Calu3 (cell line): ENCODE results near the gene GCNA. TPM values are rescaled to one million over a fixed set of nuclear protein-coding genes. Genes with fewer than 3 reads are reported as not detected.
A peak's percentile ranks its signal among the peaks of the same experiment; 100 is the strongest.
"Not testable (repeated sequence)": the region's sequence is repeated elsewhere in the genome, so short reads cannot be mapped to it uniquely, and the experiment has no call there.

Source experiments
- BruUV-seq: library from RNA; stranded (reverse); fragments of 400-500 nt; replicated peaks from 2 replicates; lab custom pipeline; 2021; lab: Mats Ljungman, UMichigan
- CTCF ChIA-PET: fragments of 300-600 bp; sonication (Branson Sonifier 250); formaldehyde crosslinking; loops from one replicate; lab custom pipeline; 2022; ENCODE audit warnings: antibody characterized with exemption; lab: Charles Lee
- DNase-seq: peaks from one replicate; pipeline ENCODE4 v3.0.0; 2022
- H3K27ac Mint-ChIP-seq: one replicate; pipeline ENCODE4 v1.8.0; 2022; ENCODE audit warnings: mixed read lengths; ENCODE audit not compliant: unreplicated experiment
- H3K27me3 Mint-ChIP-seq: one replicate; pipeline ENCODE4 v1.8.0; 2022; ENCODE audit warnings: mixed read lengths; ENCODE audit not compliant: unreplicated experiment
- H3K36me3 Mint-ChIP-seq: one replicate; pipeline ENCODE4 v1.8.0; 2022; ENCODE audit warnings: mild to moderate bottlenecking, moderate library complexity, mixed read lengths; ENCODE audit not compliant: insufficient read depth, unreplicated experiment
- H3K4me1 Mint-ChIP-seq: one replicate; pipeline ENCODE4 v1.8.0; 2022; ENCODE audit warnings: mild to moderate bottlenecking, low read depth, mixed read lengths; ENCODE audit not compliant: unreplicated experiment
- H3K4me3 Mint-ChIP-seq: one replicate; pipeline ENCODE4 v1.8.0; 2022; ENCODE audit warnings: mild to moderate bottlenecking, low read depth, moderate library complexity, mixed read lengths; ENCODE audit not compliant: unreplicated experiment
- H3K9me3 Mint-ChIP-seq: one replicate; pipeline ENCODE4 v1.8.0; 2022; ENCODE audit warnings: low read depth, mixed read lengths; ENCODE audit not compliant: unreplicated experiment
- CTCF ChIP-seq: fragments of 200-600 bp; IDR thresholded peaks from one replicate; pipeline ENCODE4 v1.8.0; 2022; ENCODE audit warnings: antibody characterized with exemption; ENCODE audit not compliant: unreplicated experiment
- intact Hi-C: fragments of 100-400 bp; cut with micrococcal nuclease; formaldehyde crosslinking; loops from one replicate; pipeline ENCODE4 v1.10.0; 2022; ENCODE audit not compliant: unreplicated experiment
- total RNA-seq: library from RNA; stranded (reverse); gene quantifications from 2 replicates; pipeline ENCODE4 v1.2.3, GENCODE V29; 2022

Gene GCNA
- total RNA-seq, 1 experiment from 2014 or later, result 8.1 TPM

GRCh38 chrX:71661919-71662318 is 83.7 kb downstream of the GCNA start:
- Mint-ChIP-seq H3K36me3 (peaks cover under 1% of the 10 kb centered on the region), H3K4me1 (no peaks in the 10 kb centered on the region), H3K4me3 (no peak overlapping the region), H3K27ac (peak overlapping the region; percentile 9), H3K27me3 (peaks cover 3% of the 10 kb centered on the region), H3K9me3 (no peaks in the 10 kb centered on the region)
- intact Hi-C loops, result no loop called here
- DNase-seq, result no peak
- CTCF ChIA-PET, result no interaction called here
- no peak for TF ChIP-seq CTCF
- BruUV-seq, result no TSS peak

- intact Hi-C loops, CTCF ChIA-PET, H3K4me1 Mint-ChIP-seq, BruUV-seq, DNase-seq, H3K27me3 Mint-ChIP-seq, H3K36me3 Mint-ChIP-seq, H3K9me3 Mint-ChIP-seq, H3K4me3 Mint-ChIP-seq: not testable (repeated sequence)
- peak overlapping the region; percentile 9 for H3K27ac Mint-ChIP-seq
Observed at GRCh38 chrX:71662654-71663053, 84.4 kb downstream of the GCNA start.

Other genes with a start within 250 kb of the GCNA start
- gene TAF1, start 212.1 kb upstream of the GCNA start, total RNA-seq, result 50.3 and 54.9 TPM in 2 replicates
- 162 and 191 TPM in 2 replicates for gene OGT, start 45.3 kb upstream of the GCNA start, total RNA-seq
- gene CXCR3, start 40.1 kb downstream of the GCNA start, total RNA-seq, result not detected in 2 replicates
- 0.76 and 2.0 TPM in 2 replicates for gene CXorf49, start 139.8 kb downstream of the GCNA start, total RNA-seq
- gene CXorf49B, start 184.9 kb downstream of the GCNA start, total RNA-seq, result 0.76 and 2.0 TPM in 2 replicates